SK-N-MC (cell line): Measurements from ENCODE around the gene MTAP.

ENCODE experiments used
- EZH2 ChIP-seq: fragments of 200-600 bp; sonication (generic); IDR thresholded peaks from one replicate; pipeline ENCODE4 v1.6.1; 2017; ENCODE audit warnings: antibody characterized with exemption
- POLR2AphosphoS5 ChIP-seq: IDR thresholded peaks from 2 replicates; pipeline ENCODE4 v1.6.1; 2012; ENCODE audit warnings: mild to moderate bottlenecking, low read depth, low read length, borderline replicate concordance

DNA sequence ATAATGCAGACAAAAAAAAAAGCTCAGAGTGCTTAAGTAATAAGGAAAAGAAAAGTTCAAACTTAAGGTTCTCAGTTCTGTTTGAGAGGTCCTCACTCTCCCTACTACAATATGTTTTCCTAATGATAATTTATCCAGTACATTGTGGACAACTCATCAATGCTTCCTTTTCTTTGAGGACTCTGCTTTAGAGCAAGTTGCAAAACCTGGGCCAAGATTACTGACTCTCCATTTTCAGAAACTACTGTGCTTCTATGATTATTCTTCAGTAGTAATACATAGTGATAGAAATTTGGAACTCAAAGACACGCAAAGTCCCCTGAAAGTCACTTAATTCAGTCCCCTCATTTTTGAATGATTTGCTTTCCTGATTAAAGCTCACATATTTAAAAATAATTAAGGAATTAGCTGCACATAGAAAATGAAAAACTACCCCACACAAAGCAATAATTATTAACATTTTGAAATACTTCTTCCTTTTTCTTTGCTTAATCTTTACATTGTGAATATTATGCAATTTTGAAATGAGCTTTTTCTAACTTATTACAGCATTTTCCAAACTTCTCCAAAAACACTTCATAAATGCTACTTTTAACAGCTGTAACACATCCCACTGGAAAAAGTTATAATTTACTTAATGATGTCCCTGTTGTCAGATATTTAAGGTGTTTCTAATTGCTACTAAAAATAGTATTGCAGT is 180.6 kb downstream of the MTAP start:
- TF ChIP-seq POLR2AphosphoS5, result no peak
- TF ChIP-seq EZH2, result no peak
